HEK293T (cell line): ENCODE measurements around the gene EHD4.

Experiments
- CTCF ChIA-PET: fragments of 350-600 bp; formaldehyde crosslinking; extraction: SDS; loops from one replicate; lab custom pipeline; 2021; ENCODE audit warnings: antibody characterized with exemption, inconsistent platforms; lab: Yijun Ruan, JAX
- POLR2A ChIA-PET: fragments of 350-600 bp; formaldehyde crosslinking; extraction: SDS; loops from one replicate; lab custom pipeline; 2020; ENCODE audit warnings: antibody characterized with exemption, inconsistent platforms; lab: Yijun Ruan, JAX
- DNase-seq: peaks from one replicate; pipeline ENCODE4 v3.0.0; 2012; ENCODE audit warnings: mixed read lengths; ENCODE audit errors: extremely low spot score
- ARNT ChIP-seq: fragments of 450-650 bp; IDR thresholded peaks from 2 replicates; pipeline ENCODE4 v1.6.1; 2017; ENCODE audit warnings: mild to moderate bottlenecking
- BHLHE40 ChIP-seq: fragments of 450-650 bp; IDR thresholded peaks from 2 replicates; pipeline ENCODE4 v1.6.1; 2016; ENCODE audit warnings: mild to moderate bottlenecking, moderate library complexity, borderline replicate concordance
- CTBP1 ChIP-seq: fragments of 450-650 bp; IDR thresholded peaks from 2 replicates; pipeline ENCODE4 v1.6.1; 2016; ENCODE audit warnings: borderline replicate concordance
- ELF4 ChIP-seq: fragments of 450-650 bp; IDR thresholded peaks from 2 replicates; pipeline ENCODE4 v1.6.1; 2017; ENCODE audit warnings: antibody characterized with exemption
- FOXA1 ChIP-seq: fragments of 450-650 bp; IDR thresholded peaks from 2 replicates; pipeline ENCODE4 v1.6.1; 2016; ENCODE audit warnings: mild to moderate bottlenecking
- FOXK2 ChIP-seq: fragments of 450-650 bp; IDR thresholded peaks from 2 replicates; pipeline ENCODE4 v1.6.1; 2016; ENCODE audit warnings: mild to moderate bottlenecking
- FOXM1 ChIP-seq: fragments of 450-650 bp; IDR thresholded peaks from 2 replicates; pipeline ENCODE4 v1.6.1; 2017; ENCODE audit warnings: mild to moderate bottlenecking, borderline replicate concordance
- HDGF ChIP-seq: fragments of 450-650 bp; IDR thresholded peaks from 2 replicates; pipeline ENCODE4 v1.6.1; 2017; ENCODE audit warnings: antibody characterized with exemption, borderline replicate concordance
- L3MBTL2 ChIP-seq: fragments of 450-650 bp; conservative IDR thresholded peaks from 2 replicates; pipeline ENCODE4 v1.6.1; 2016; ENCODE audit warnings: mild to moderate bottlenecking
- LEF1 ChIP-seq: fragments of 450-650 bp; IDR thresholded peaks from 2 replicates; pipeline ENCODE4 v1.6.1; 2017; ENCODE audit warnings: mild to moderate bottlenecking, borderline replicate concordance
- NFRKB ChIP-seq: fragments of 450-650 bp; IDR thresholded peaks from 2 replicates; pipeline ENCODE4 v1.6.1; 2016; ENCODE audit warnings: mild to moderate bottlenecking, moderate library complexity
- SP1 ChIP-seq: fragments of 450-650 bp; IDR thresholded peaks from 2 replicates; pipeline ENCODE4 v1.6.1; 2017
- SUZ12 ChIP-seq: fragments of 450-650 bp; IDR thresholded peaks from 2 replicates; pipeline ENCODE4 v1.6.1; 2016; ENCODE audit warnings: mild to moderate bottlenecking
- TARDBP ChIP-seq: fragments of 450-650 bp; IDR thresholded peaks from 2 replicates; pipeline ENCODE4 v1.6.1; 2016
- ZNF384 ChIP-seq: fragments of 450-650 bp; IDR thresholded peaks from 2 replicates; pipeline ENCODE4 v1.6.1; 2016
- TF ChIP-seq, protein P1 (sequence below): fragments of 450-650 bp; IDR thresholded peaks from 2 replicates; pipeline ENCODE4 v1.6.1; 2016

Gene EHD4

DNA sequence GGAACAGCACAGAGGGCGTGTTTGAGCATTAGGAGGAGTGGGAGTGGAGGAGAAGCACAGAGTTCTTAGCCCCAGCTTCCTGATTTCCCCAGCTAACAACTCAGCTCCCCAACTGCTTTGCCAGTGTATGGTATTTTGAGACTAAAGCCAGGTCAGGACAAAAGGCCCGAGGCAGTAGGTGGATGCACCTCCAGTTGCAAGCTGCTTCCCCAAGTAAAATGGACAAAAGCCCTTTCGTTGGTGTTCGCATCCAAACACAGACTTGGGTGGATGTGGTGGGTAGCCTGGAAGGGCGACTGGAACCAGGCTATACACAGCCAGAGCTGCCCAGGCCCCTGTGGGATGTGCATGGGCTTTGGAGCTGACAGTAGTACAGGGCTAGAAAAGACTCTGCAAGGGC, 12.3 kb upstream of the EHD4 start:
- DNase-seq = no peak
- TF ChIP-seq SUZ12 (no peak), L3MBTL2 (no peak), LEF1 (no peak), HDGF (no peak), FOXK2 (no peak), CTBP1 (no peak), ZNF384 (no peak), BHLHE40 (no peak), SP1 (no peak), FOXM1 (no peak), NFRKB (no peak), TARDBP (no peak), ELF4 (no peak), ARNT (no peak), FOXA1 (no peak)
- TF ChIP-seq, protein P1, sequence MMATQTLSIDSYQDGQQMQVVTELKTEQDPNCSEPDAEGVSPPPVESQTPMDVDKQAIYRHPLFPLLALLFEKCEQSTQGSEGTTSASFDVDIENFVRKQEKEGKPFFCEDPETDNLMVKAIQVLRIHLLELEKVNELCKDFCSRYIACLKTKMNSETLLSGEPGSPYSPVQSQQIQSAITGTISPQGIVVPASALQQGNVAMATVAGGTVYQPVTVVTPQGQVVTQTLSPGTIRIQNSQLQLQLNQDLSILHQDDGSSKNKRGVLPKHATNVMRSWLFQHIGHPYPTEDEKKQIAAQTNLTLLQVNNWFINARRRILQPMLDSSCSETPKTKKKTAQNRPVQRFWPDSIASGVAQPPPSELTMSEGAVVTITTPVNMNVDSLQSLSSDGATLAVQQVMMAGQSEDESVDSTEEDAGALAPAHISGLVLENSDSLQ = no peak
- CTCF ChIA-PET = no interaction called here
- POLR2A ChIA-PET = interaction anchor here (1.5 to 4.5 kb wide), 2 partner anchors 12 to 13 kb away, joined by 7 to 18 read pairs; partner anchors contain the start of gene EHD4

DNA sequence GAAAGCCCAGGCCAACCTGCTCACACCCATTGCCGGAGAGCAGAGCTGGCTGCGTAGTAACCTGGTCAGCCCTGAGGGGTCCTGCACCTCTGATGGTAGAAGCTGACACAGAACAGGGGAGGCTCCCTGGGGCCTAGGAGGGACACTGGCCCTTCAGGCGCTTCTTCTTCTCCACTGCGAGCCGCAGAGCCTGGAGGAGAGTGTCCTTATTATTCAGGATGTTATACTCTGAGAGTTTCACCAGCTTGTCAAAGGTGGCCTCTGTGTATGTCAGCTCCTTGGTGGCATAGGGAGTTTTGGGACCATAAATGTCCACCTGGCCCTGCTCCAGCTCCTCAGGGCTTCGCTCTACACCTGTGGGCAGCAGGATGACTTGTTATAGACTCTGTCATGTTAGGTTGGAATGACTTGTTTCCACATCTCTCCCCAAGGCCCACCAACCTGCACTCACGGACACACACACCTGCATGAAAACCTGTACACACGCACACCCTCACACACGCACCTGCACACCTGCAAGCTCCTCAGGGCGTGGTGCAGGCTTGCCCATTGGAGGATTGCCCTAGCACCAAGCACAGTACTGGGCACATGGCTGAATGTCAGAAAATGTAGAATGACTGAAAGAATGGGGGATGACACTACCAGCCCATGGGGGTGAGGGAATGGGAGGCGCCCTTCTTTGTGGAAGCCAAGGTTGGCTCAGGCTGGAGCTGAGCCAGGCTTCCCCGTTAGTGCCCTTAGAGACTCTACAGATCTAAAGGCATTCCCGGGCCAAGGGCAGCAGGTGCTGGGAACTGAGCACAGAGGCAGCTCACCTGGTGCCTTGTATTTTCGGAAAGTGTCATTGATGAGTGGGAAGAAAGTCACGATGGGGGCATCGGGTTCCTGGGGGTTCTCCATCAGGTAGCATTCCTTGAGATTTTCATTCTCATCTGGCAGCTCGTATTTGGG, 11.5 kb upstream of the EHD4 start:
- ChIA-PET POLR2A (interaction anchor here (4.5 kb wide), 1 partner anchor 11 kb away, joined by 18 read pairs; the partner anchor contains the start of gene EHD4), CTCF (no interaction called here)
- no peak for DNase-seq
- no peak for TF ChIP-seq ELF4
- no peak for TF ChIP-seq BHLHE40
- no peak for TF ChIP-seq FOXK2
- TF ChIP-seq L3MBTL2 = no peak
- TF ChIP-seq CTBP1 = no peak
- TF ChIP-seq ZNF384 = no peak
- TF ChIP-seq FOXM1 = no peak
- no peak for TF ChIP-seq NFRKB
- no peak for TF ChIP-seq FOXA1

DNA sequence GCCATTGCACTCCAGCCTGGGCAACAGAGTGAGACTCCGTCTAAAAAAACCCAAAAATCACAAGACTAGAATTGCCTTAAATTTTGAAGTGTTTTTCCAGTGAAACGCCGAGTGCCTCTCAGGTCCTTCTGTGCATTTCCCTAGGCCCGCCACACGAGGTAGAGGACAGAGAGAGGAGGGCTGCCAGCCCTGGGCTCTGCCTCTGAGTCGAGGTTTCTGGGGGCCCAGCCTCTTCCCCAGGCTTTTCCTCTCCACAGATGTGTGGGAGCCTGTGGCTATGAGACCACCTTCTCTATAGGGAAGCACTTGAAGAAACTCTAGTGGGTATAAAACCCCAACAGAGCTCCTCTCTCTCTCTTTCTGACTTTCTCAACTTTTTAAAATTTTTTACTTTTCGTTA, 10.9 kb upstream of the EHD4 start:
- no peak for DNase-seq
- ChIA-PET POLR2A (interaction anchor here (4.5 kb wide), 1 partner anchor 10 kb away, joined by 18 read pairs; the partner anchor contains the start of gene EHD4), CTCF (no interaction called here)
- no peak for TF ChIP-seq FOXM1
- TF ChIP-seq SUZ12 = no peak
- TF ChIP-seq FOXK2 = no peak
- TF ChIP-seq, protein P1 = no peak
- no peak for TF ChIP-seq ARNT
- TF ChIP-seq NFRKB = no peak
- TF ChIP-seq ZNF384 = no peak

DNA sequence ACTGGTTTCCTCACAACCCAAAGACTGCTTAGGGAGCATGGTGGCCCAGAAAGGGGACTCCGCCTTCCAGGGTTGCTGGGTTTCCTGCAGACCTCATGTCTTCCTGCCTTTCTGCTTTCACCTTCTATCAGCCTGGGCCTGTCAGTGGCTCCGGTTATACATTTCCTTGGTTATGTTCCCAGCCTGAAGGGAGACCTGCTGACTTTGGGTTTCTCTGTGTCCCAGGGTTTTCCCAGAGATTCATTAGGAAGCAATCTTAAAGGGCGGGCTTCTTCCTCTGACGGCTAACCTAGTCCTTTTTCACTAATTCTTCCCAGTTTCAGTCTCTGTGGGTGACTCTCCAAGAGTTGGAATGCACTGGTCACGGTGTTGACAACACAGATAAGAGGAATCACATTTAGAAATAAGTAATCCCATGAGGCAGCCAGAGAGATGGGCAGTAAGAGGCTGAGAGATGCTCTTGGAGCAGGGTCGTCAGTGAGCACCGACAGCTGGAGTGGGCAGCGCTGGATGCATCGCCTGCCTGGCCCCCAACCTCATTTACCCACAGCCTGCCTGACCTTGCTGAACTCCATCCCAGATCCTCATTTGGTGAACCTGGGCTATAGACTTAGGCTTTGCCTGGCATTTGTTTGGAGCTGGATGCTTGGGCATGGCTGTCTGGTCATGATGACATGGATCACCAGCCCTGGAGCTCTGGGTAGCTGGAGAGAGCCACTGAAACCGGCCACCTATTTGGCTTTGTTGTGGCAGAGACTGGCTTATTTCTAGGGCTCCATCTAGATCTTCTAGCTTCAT, 10.0 kb upstream of the EHD4 start:
- ChIA-PET POLR2A (interaction anchor here (4.5 kb wide), 1 partner anchor 10 kb away, joined by 18 read pairs; the partner anchor contains the start of gene EHD4), CTCF (interaction anchor here (1.1 kb wide), 1 partner anchor 10 kb away, joined by 6 read pairs; the partner anchor contains the start of gene EHD4)
- DNase-seq = no peak
- TF ChIP-seq ELF4 = no peak
- TF ChIP-seq BHLHE40 = no peak
- no peak for TF ChIP-seq FOXA1
- TF ChIP-seq, protein P1 = no peak
- TF ChIP-seq ZNF384 = no peak
- TF ChIP-seq TARDBP = no peak
- no peak for TF ChIP-seq SUZ12
- TF ChIP-seq HDGF = no peak
- no peak for TF ChIP-seq NFRKB
- no peak for TF ChIP-seq L3MBTL2
- no peak for TF ChIP-seq ARNT
- no peak for TF ChIP-seq CTBP1
- TF ChIP-seq SP1 = no peak

DNA sequence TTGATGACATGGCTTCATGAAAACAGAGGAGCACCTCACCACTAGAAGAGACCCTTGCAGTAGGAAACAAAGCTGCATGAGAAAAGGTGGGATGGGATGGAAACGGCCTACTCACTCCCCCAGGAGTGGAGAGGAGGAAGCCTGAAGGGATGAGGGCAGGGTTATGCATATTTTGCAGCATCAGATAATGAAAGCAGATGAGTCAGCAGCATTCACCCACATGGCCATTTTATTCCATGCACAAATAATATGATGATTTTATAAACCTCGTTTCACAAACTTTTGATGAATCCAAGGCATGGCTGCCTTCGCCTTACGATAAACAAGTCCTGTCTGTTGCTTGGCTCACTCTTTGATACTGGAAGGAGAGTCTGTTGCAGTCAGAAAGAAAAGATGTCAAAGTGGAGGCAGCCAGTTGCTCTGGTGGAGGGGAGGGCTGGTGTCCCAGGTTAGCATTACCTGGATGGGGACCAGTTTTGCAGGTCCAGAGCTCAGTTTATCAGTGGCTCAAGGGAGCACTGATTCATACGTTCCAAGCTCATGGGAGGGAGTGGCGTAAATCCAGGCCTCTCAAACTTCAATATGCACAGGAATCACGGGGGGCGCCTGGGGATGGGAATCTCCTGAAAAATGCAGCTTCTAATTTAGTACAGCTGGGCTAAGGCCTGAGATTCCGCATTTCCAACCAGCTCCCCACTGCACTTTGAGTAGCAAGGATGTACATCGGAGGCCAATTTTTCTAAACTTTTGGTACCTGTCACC, 9.2 kb upstream of the EHD4 start:
- POLR2A ChIA-PET = interaction anchor here (4.5 kb wide), 1 partner anchor 9 kb away, joined by 18 read pairs; the partner anchor contains the start of gene EHD4
- CTCF ChIA-PET = interaction anchor here (1.1 kb wide), 1 partner anchor 10 kb away, joined by 6 read pairs; the partner anchor contains the start of gene EHD4
- TF ChIP-seq, protein P1 = no peak
- TF ChIP-seq HDGF = no peak
- TF ChIP-seq SP1 = no peak
- TF ChIP-seq L3MBTL2 = no peak
- TF ChIP-seq ARNT = no peak
- TF ChIP-seq ZNF384 = no peak
- no peak for TF ChIP-seq LEF1
- TF ChIP-seq NFRKB = no peak
- TF ChIP-seq FOXM1 = no peak
- no peak for TF ChIP-seq SUZ12
- no peak for TF ChIP-seq CTBP1

More for the DNA sequence above, 9.2 kb upstream of the EHD4 start:
- DNase-seq = no peak
